CD14-positive monocyte (primary cell): ENCODE results near the gene PDE4D. TPM values are rescaled to one million over a fixed set of nuclear protein-coding genes. Genes with fewer than 3 reads are reported as not detected.
A peak's percentile ranks its signal among the peaks of the same experiment; 100 is the strongest.

Experiments used
- DNase-seq, 3 donors: peaks; one replicate each; pipeline ENCODE4 v3.0.0-alpha.2; 2011 to 2022
- H2AFZ ChIP-seq: 2 replicates; pipeline ENCODE4 v1.6.0; 2012; ENCODE audit warnings: mild to moderate bottlenecking, low read depth, low read length, inconsistent platforms; ENCODE audit not compliant: insufficient read depth, poor library complexity, severe bottlenecking
- H3K27ac ChIP-seq, 2 donors: 1 replicate in 1 of 2; 2 replicates in 1 of 2; pipeline ENCODE4 v1.5.1; 2012 to 2013; ENCODE audit warnings: low read length in 2 of 2, control low read depth in 1 of 2, inconsistent platforms in 1 of 2, low read depth in 1 of 2, mild to moderate bottlenecking in 1 of 2
- H3K27me3 ChIP-seq, 2 donors: one replicate each; pipeline versions ENCODE4 v1.6.0 to v1.6.1; 2011 to 2013; ENCODE audit warnings: low read length in 2 of 2; ENCODE audit not compliant: control insufficient read depth in 2 of 2, insufficient read depth in 2 of 2
- H3K36me3 ChIP-seq, 2 donors: replicated peaks in 1 of 2; 1 replicate in 1 of 2; 2 replicates in 1 of 2; pipeline versions ENCODE4 v1.5.1 to v1.6.1; 2012 to 2013; ENCODE audit warnings: low read length in 2 of 2, control low read depth in 1 of 2, inconsistent platforms in 1 of 2, mild to moderate bottlenecking in 1 of 2; ENCODE audit not compliant: insufficient read depth in 2 of 2, control insufficient read depth in 1 of 2
- H3K4me1 ChIP-seq, 2 donors: 1 replicate in 1 of 2; 2 replicates in 1 of 2; pipeline versions ENCODE4 v1.5.1 to v1.6.1; 2012 to 2013; ENCODE audit warnings: low read length in 2 of 2, control low read depth in 1 of 2, inconsistent platforms in 1 of 2, mild to moderate bottlenecking in 1 of 2, moderate library complexity in 1 of 2; ENCODE audit not compliant: insufficient read depth in 2 of 2, control insufficient read depth in 1 of 2
- H3K4me2 ChIP-seq: replicated peaks from 2 replicates; pipeline ENCODE3; 2012; ENCODE audit warnings: low read length, moderate library complexity, mild to moderate bottlenecking; ENCODE audit not compliant: poor library complexity, severe bottlenecking; ENCODE audit errors: extremely low read depth
- H3K4me3 ChIP-seq, 3 experiments: fragments of 200-600 bp in 1 of 3; sonication (generic) in 1 of 3; replicated peaks in 1 of 3; 1 replicate in 2 of 3; 2 replicates in 1 of 3; pipeline ENCODE4 v1.5.1; 2011 to 2013; ENCODE audit warnings: low read length in 3 of 3, mild to moderate bottlenecking in 3 of 3, control low read depth in 2 of 3, low read depth in 2 of 3, inconsistent platforms in 1 of 3, moderate library complexity in 1 of 3
- H3K79me2 ChIP-seq: 2 replicates; pipeline ENCODE4 v1.6.0; 2012; ENCODE audit warnings: mild to moderate bottlenecking, control low read depth, inconsistent platforms, low read length, moderate library complexity; ENCODE audit not compliant: insufficient read depth
- H3K9ac ChIP-seq: 2 replicates; pipeline ENCODE4 v1.6.0; 2017; ENCODE audit warnings: low read length, mild to moderate bottlenecking; ENCODE audit not compliant: insufficient read depth, poor library complexity, severe bottlenecking
- H3K9me3 ChIP-seq, 2 donors: replicated peaks in 1 of 2; 1 replicate in 1 of 2; 2 replicates in 1 of 2; pipeline versions ENCODE4 v1.5.1 to v1.6.1; 2012 to 2013; ENCODE audit warnings: low read length in 2 of 2, control low read depth in 1 of 2; ENCODE audit not compliant: control insufficient read depth in 1 of 2, insufficient read depth in 1 of 2
- H4K20me1 ChIP-seq: 2 replicates; pipeline ENCODE4 v1.6.0; 2012; ENCODE audit warnings: mild to moderate bottlenecking, low read length, control low read depth, moderate library complexity; ENCODE audit not compliant: insufficient read depth
- H3K27ac Mint-ChIP-seq, 7 donors: one replicate each; pipeline ENCODE4 v1.8.0; 2020; ENCODE audit warnings: mild to moderate bottlenecking in 7 of 7, mixed read lengths in 7 of 7, moderate library complexity in 6 of 7, inconsistent platforms in 2 of 7
- H3K27me3 Mint-ChIP-seq, 3 donors: one replicate each; pipeline ENCODE4 v1.8.0; 2021 to 2022; ENCODE audit warnings: low read depth in 3 of 3, mild to moderate bottlenecking in 3 of 3, mixed read lengths in 3 of 3, moderate library complexity in 3 of 3, inconsistent platforms in 1 of 3
- H3K36me3 Mint-ChIP-seq, 2 donors: one replicate each; pipeline ENCODE4 v1.8.0; 2020; ENCODE audit warnings: mixed read lengths in 2 of 2, inconsistent platforms in 1 of 2, mild to moderate bottlenecking in 1 of 2
- H3K4me1 Mint-ChIP-seq: one replicate; pipeline ENCODE4 v1.8.0; 2020; ENCODE audit warnings: mild to moderate bottlenecking, mixed read lengths
- H3K4me3 Mint-ChIP-seq, 2 donors: one replicate each; pipeline ENCODE4 v1.8.0; 2020; ENCODE audit warnings: mild to moderate bottlenecking in 2 of 2, mixed read lengths in 2 of 2, moderate library complexity in 1 of 2
- H3K9me3 Mint-ChIP-seq, 7 donors: one replicate each; pipeline ENCODE4 v1.8.0; 2020 to 2022; ENCODE audit warnings: mixed read lengths in 7 of 7, mild to moderate bottlenecking in 6 of 7, moderate library complexity in 6 of 7, inconsistent platforms in 2 of 7
- CTCF ChIP-seq: fragments of 200-600 bp; IDR thresholded peaks from one replicate; pipeline ENCODE4 v1.8.0; 2022; ENCODE audit warnings: antibody characterized with exemption, mild to moderate bottlenecking
- whole genome bisulfite sequencing: methylation state at CpG from one replicate; pipeline ENCODE4 v1.1.5; 2013; ENCODE audit warnings: missing lambda C conversion rate; ENCODE audit not compliant: insufficient coverage; 5-methylcytosine and 5-hydroxymethylcytosine counted together
- intact Hi-C, 2 donors: fragments of 100-400 bp; cut with micrococcal nuclease; formaldehyde crosslinking; loops; one replicate each; pipeline versions ENCODE4 v1.15.0 to v1.15.1; 2023
- polyA minus RNA-seq: library from RNA; depleted of rRNA, polyadenylated mRNA; stranded (reverse); fragments of >200 nt; gene quantifications from 2 replicates; pipeline ENCODE4 v1.2.3, GENCODE V29; 2012
- polyA plus RNA-seq, 3 donors: library from polyadenylated mRNA; depleted of rRNA in 1 of 3; unstranded in 2 of 3; stranded (reverse) in 1 of 3; fragments of 300-500 nt in 2 of 3; fragments of >200 nt in 1 of 3; fragmentation: Illumina TruSeq in 2 of 3; gene quantifications; 1 replicate in 2 of 3; 2 replicates in 1 of 3; pipeline ENCODE4 v1.2.3, GENCODE V29; 2012 to 2021
- total RNA-seq, 12 experiments: library from RNA in 1 of 12; stranded (reverse) in 1 of 12; fragments of 120-200 nt in 1 of 12; gene quantifications; one replicate each; pipeline ENCODE4 v1.2.4 and lab custom pipeline; 2013 to 2026; ENCODE audit warnings: mixed read lengths in 6 of 12, inconsistent platforms in 1 of 12

The PDE4D gene
- total RNA-seq (2013): 4.7 TPM
- polyA plus RNA-seq (1 to 10 TPM; 1.9 to 3.4 (median 2.8) TPM), polyA minus RNA-seq (6.6 and 9.8 TPM in 2 replicates), total RNA-seq (lab: John Stamatoyannopoulos, UW) (13.2 to 168 (median 87.0) reads per million in 11 experiments)

GRCh38 chr5:59893429-59894227 lies at the start of gene PDE4D:
TSS of gene PDE4D (minus strand) at chr5:59893726.
- no peak for TF ChIP-seq CTCF
- no peaks in the 10 kb centered on the region for H3K36me3 ChIP-seq
- no peak within 1 kb of the TSS for H3K9ac ChIP-seq
- H2AFZ ChIP-seq: no peak within 1 kb of the TSS
- Mint-ChIP-seq H3K4me3 (peak within 1 kb of the TSS; percentile 70 to 90), H3K27me3 (peaks cover 33 to 52% (median 41%) of the 10 kb centered on the region in 3 donors), H3K36me3 (peaks cover 34 to 49% of the 10 kb centered on the region in 2 donors), H3K9me3 (peaks cover 0 to 19% (median 12%) of the 10 kb centered on the region in 7 donors), H3K4me1 (peaks cover 20% of the 10 kb centered on the region), H3K27ac (no peak within 1 kb of the TSS)
- H3K9me3 ChIP-seq: peaks cover 0 to 13% of the 10 kb centered on the region in 2 donors
- peak within 1 kb of the TSS; percentile 63 for H3K4me2 ChIP-seq
- WGBS: 2% methylated on average over 61 of the region's 63 CpGs
- H3K27ac ChIP-seq: no peak within 1 kb of the TSS
- peak within 1 kb of the TSS in 1 of 3 experiments; percentile 56 for H3K4me3 ChIP-seq
- H4K20me1 ChIP-seq: no peaks in the 10 kb centered on the region
- H3K27me3 ChIP-seq: peaks cover 37 to 40% of the 10 kb centered on the region in 2 donors
- intact Hi-C loops: no loop called here
- H3K79me2 ChIP-seq: no peaks in the 10 kb centered on the region
- H3K4me1 ChIP-seq: peaks cover 10 to 11% of the 10 kb centered on the region in 2 donors
- DNase-seq: peak; percentile 3 to 12 (median 10)

DNA sequence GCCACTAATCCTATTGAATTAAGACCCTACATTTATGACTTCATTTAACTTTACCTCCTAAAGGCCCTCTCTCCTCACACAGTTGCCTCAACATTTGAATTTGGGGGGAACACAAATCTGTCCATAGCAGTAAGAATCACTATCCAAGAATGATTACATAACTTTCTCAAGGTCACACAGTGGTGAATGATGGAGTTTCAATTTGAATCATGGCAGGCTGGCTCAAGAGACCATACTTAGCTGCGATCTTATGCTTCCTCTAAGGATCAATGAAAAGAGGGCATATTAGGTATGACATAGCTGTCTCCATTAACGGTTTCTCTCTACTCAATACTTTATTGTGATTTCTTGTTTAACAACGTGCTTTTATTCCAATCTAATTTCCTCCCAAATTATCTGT lies 44.1 kb upstream of the PDE4D start:
- Mint-ChIP-seq H3K4me3 (no peak overlapping the region), H3K9me3 (no peaks in the 10 kb centered on the region)
- H3K36me3 ChIP-seq: no peaks in the 10 kb centered on the region

More for the DNA sequence above, 44.1 kb upstream of the PDE4D start:
- Histone ChIP-seq H4K20me1 (no peaks in the 10 kb centered on the region), H3K4me1 (no peaks in the 10 kb centered on the region), H3K9ac (no peak overlapping the region), H3K4me3 (no peak overlapping the region), H3K4me2 (no peak overlapping the region), H3K9me3 (no peaks in the 10 kb centered on the region), H3K27me3 (no peaks in the 10 kb centered on the region), H3K79me2 (no peaks in the 10 kb centered on the region), H2AFZ (no peak overlapping the region), H3K27ac (no peak overlapping the region)
- Mint-ChIP-seq H3K27ac (no peak overlapping the region), H3K27me3 (peaks cover 0 to 1% (median 0%) of the 10 kb centered on the region in 3 donors), H3K4me1 (no peaks in the 10 kb centered on the region), H3K36me3 (peaks cover 0 to 10% of the 10 kb centered on the region in 2 donors)
- TF ChIP-seq CTCF: no peak
- no CpG with 5 or more reads among the region's 3 CpGs for WGBS
- intact Hi-C loops: no loop called here
- no peak for DNase-seq
